NB4 (cell line): Measurements from ENCODE around the gene UBQLN1.

Experiments used
- MYC ChIP-seq: IDR thresholded peaks from 2 replicates; pipeline ENCODE4 v1.6.1; 2011; ENCODE audit warnings: low read depth, low read length
- POLR2A ChIP-seq: IDR thresholded peaks from 2 replicates; pipeline ENCODE4 v1.6.1; 2011; ENCODE audit warnings: mild to moderate bottlenecking; ENCODE audit not compliant: insufficient read length; ENCODE audit errors: extremely low read depth
- TF ChIP-seq, protein P1 (sequence below): IDR thresholded peaks from one replicate; pipeline ENCODE4 v1.5.1; 2012; ENCODE audit warnings: low read depth, low read length

DNA sequence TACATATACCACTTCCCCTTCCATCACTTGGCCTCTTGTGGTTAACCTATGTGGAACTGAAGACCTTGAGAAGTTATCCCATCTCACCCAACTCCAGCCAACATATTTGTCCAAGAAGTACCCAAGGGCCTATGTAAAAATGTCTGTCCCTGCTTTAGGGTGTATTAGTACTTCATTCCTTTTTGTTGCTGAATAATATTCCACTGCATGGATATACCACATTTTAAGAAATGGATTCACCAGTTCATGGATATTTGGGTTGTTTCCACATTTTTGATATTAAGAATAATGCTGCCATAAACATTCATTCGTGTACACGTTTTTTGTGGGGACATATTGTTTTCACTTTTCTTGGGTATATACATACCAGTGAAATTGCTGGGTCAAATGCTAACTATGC lies 56.2 kb downstream of the UBQLN1 start:
- TF ChIP-seq, protein P1, sequence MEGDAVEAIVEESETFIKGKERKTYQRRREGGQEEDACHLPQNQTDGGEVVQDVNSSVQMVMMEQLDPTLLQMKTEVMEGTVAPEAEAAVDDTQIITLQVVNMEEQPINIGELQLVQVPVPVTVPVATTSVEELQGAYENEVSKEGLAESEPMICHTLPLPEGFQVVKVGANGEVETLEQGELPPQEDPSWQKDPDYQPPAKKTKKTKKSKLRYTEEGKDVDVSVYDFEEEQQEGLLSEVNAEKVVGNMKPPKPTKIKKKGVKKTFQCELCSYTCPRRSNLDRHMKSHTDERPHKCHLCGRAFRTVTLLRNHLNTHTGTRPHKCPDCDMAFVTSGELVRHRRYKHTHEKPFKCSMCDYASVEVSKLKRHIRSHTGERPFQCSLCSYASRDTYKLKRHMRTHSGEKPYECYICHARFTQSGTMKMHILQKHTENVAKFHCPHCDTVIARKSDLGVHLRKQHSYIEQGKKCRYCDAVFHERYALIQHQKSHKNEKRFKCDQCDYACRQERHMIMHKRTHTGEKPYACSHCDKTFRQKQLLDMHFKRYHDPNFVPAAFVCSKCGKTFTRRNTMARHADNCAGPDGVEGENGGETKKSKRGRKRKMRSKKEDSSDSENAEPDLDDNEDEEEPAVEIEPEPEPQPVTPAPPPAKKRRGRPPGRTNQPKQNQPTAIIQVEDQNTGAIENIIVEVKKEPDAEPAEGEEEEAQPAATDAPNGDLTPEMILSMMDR: no peak
- TF ChIP-seq MYC (no peak), POLR2A (no peak)
